Globus pallidus (tissue), 1 donor: ENCODE data around the gene FBXO31.
"Not testable (repeated sequence)": the region's sequence is repeated elsewhere in the genome, so short reads cannot be mapped to it uniquely, and the experiment has no call there.

Experiments used
- DNase-seq: peaks from one replicate; pipeline ENCODE4 v3.0.0-alpha.2; 2015; ENCODE audit warnings: low spot score

The FBXO31 gene

GRCh38 chr16:87343753-87344050 is 39.9 kb downstream of the FBXO31 start:
- no peak for DNase-seq

- no peak for DNase-seq
These were observed 40.4 kb downstream of the FBXO31 start for GRCh38 chr16:87342978-87343752.

GRCh38 chr16:87342504-87342903 is 41.1 kb downstream of the FBXO31 start:
- no peak for DNase-seq

- no peak for DNase-seq
These were observed 43.4 kb downstream of the FBXO31 start for GRCh38 chr16:87340198-87340597.

GRCh38 chr16:87339724-87340105 is 43.9 kb downstream of the FBXO31 start:
- not testable (repeated sequence) for DNase-seq

GRCh38 chr16:87339086-87339723 is 44.4 kb downstream of the FBXO31 start:
- DNase-seq = no peak

GRCh38 chr16:87338155-87338765 is 45.3 kb downstream of the FBXO31 start:
- DNase-seq = no peak

- no peak for DNase-seq
These were observed 46.3 kb downstream of the FBXO31 start for GRCh38 chr16:87337262-87337771.

GRCh38 chr16:87336434-87337240 is 46.9 kb downstream of the FBXO31 start:
- no peak for DNase-seq

- no peak for DNase-seq
These were observed 47.7 kb downstream of the FBXO31 start for GRCh38 chr16:87335625-87336433.

- peak; percentile 24 for DNase-seq
These were observed 48.6 kb downstream of the FBXO31 start for GRCh38 chr16:87334651-87335624.

GRCh38 chr16:87333581-87334331 is 49.8 kb downstream of the FBXO31 start:
- DNase-seq = no peak

GRCh38 chr16:87333101-87333500 is 50.5 kb downstream of the FBXO31 start:
- peak; percentile 80 for DNase-seq

- DNase-seq = no peak
These were observed 51.4 kb downstream of the FBXO31 start for GRCh38 chr16:87332150-87332549.

- DNase-seq = no peak
These were observed 52.3 kb downstream of the FBXO31 start for GRCh38 chr16:87331241-87331801.

GRCh38 chr16:87330646-87331045 is 52.9 kb downstream of the FBXO31 start:
- DNase-seq = no peak

GRCh38 chr16:87330257-87330624 is 53.3 kb downstream of the FBXO31 start:
- no peak for DNase-seq

GRCh38 chr16:87329436-87330256 is 53.9 kb downstream of the FBXO31 start:
- no peak for DNase-seq
